ENCODE data around the gene ERLEC1.

- TF ChIP-seq CTCF (IDR thresholded peaks at IDR 0.05) (no peak), POLR2A (IDR thresholded peaks at IDR 0.05) (no peak)
These were observed 9.7 kb upstream of the ERLEC1 start for GRCh38 chr2:53777134-53777533.
